Caco-2 (cell line): ENCODE results near the gene TACO1. TPM values are rescaled to one million over a fixed set of nuclear protein-coding genes. Genes with fewer than 3 reads are reported as not detected.

Experiments used
- BruUV-seq: library from RNA; stranded (reverse); fragments of 400-500 nt; replicated peaks from 2 replicates; lab custom pipeline; 2021; lab: Mats Ljungman, UMichigan
- CTCF ChIA-PET: fragments of 300-600 bp; sonication (Branson Sonifier 250); formaldehyde crosslinking; loops from one replicate; lab custom pipeline; 2022; ENCODE audit warnings: antibody characterized with exemption; lab: Charles Lee
- POLR2A ChIA-PET: fragments of 300-600 bp; sonication (Branson Sonifier 250); formaldehyde crosslinking; loops from one replicate; lab custom pipeline; 2022; ENCODE audit warnings: antibody characterized with exemption; lab: Charles Lee
- DNase-seq, 2 experiments: peaks; one replicate each; pipeline versions ENCODE4 v3.0.0 to v3.0.0-alpha.2; 2020 to 2022
- H3K27me3 ChIP-seq: replicated peaks from 2 replicates; pipeline ENCODE4 v1.6.0; 2011; ENCODE audit warnings: low read length; ENCODE audit not compliant: control insufficient read depth, insufficient read depth
- H3K36me3 ChIP-seq: 2 replicates; pipeline ENCODE4 v1.5.1; 2011; ENCODE audit warnings: low read length; ENCODE audit not compliant: control insufficient read depth, insufficient read depth
- H3K4me1 ChIP-seq: fragments of 250-450 bp; sonication (Bioruptor Pico); 2 replicates; pipeline ENCODE4 v1.5.1; 2020; ENCODE audit warnings: mild to moderate bottlenecking
- H3K4me3 ChIP-seq: 2 replicates; pipeline ENCODE4 v1.5.1; 2011; ENCODE audit warnings: low read depth, mild to moderate bottlenecking, control low read depth, low read length
- H3K9me3 ChIP-seq: fragments of 250-450 bp; sonication (Bioruptor Pico); 2 replicates; pipeline ENCODE4 v1.5.1; 2020; ENCODE audit warnings: mild to moderate bottlenecking, moderate library complexity
- H3K27ac Mint-ChIP-seq: one replicate; pipeline ENCODE4 v1.8.0; 2022; ENCODE audit warnings: mixed read lengths; ENCODE audit not compliant: unreplicated experiment
- H3K27me3 Mint-ChIP-seq: one replicate; pipeline ENCODE4 v1.8.0; 2022; ENCODE audit warnings: mixed read lengths; ENCODE audit not compliant: insufficient read depth, unreplicated experiment
- H3K36me3 Mint-ChIP-seq: one replicate; pipeline ENCODE4 v1.8.0; 2022; ENCODE audit warnings: mild to moderate bottlenecking, mixed read lengths; ENCODE audit not compliant: insufficient read depth, unreplicated experiment
- H3K4me1 Mint-ChIP-seq: one replicate; pipeline ENCODE4 v1.8.0; 2022; ENCODE audit warnings: low read depth, mixed read lengths; ENCODE audit not compliant: unreplicated experiment
- H3K4me3 Mint-ChIP-seq: one replicate; pipeline ENCODE4 v1.8.0; 2022; ENCODE audit warnings: mild to moderate bottlenecking, moderate library complexity, mixed read lengths; ENCODE audit not compliant: unreplicated experiment
- H3K9me3 Mint-ChIP-seq: one replicate; pipeline ENCODE4 v1.8.0; 2022; ENCODE audit warnings: mixed read lengths; ENCODE audit not compliant: unreplicated experiment
- intact Hi-C: fragments of 100-400 bp; cut with micrococcal nuclease; formaldehyde crosslinking; loops from one replicate; pipeline ENCODE4 v1.10.0; 2022; ENCODE audit not compliant: unreplicated experiment
- total RNA-seq: library from RNA; stranded (reverse); gene quantifications from 2 replicates; pipeline ENCODE4 v1.2.3, GENCODE V29; 2022
- TF ChIP-seq, protein P1 (sequence below), 2 experiments: fragments of 200-600 bp in 1 of 2; IDR thresholded peaks; 1 replicate in 1 of 2; 2 replicates in 1 of 2; pipeline versions ENCODE4 v1.5.1 to v1.8.0; 2011 to 2022; ENCODE audit warnings: antibody characterized with exemption in 1 of 2, control low read depth in 1 of 2, inconsistent platforms in 1 of 2, low read depth in 1 of 2, low read length in 1 of 2, mild to moderate bottlenecking in 1 of 2, moderate library complexity in 1 of 2; ENCODE audit not compliant: insufficient read depth in 1 of 2, severe bottlenecking in 1 of 2, unreplicated experiment in 1 of 2

TACO1 gene
- total RNA-seq, 1 experiment from 2014 or later, result 29.1 TPM

DNA sequence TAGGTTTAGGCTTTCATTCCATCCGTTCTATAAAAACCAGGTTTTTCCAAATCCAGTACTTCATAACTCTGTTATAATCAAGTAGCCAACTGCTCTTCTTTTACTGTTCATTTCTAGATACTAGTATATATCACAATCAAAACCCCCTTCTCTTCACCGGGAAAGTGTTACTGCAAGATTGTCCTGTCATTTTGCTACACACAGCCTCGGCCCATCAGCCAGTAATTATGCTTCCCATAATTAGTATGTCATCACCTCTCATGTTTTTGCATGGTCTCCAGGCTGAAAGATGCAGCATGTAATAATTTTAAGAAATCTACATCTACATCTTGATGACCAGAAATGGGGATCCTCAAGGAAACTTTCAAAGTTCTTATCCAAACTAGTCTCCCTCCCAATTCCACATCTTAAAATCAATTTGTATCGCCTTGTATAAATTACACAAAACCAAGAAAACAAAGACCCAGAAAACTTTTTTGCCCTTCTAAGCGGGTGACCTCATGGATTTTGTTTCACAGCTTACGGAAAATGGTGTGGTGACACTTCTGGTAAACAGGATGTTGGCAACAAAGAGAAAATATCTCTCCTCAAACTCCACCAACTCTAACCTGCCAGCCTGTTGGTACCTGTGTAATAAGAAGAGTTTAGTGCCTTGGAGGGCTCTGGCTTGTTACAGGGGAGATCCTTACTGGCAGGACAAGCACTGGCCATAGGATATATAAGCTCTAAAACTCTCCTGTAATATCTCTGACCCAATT lies 9.3 kb downstream of the TACO1 start:
- no peaks in the 10 kb centered on the region for H3K4me1 ChIP-seq
- POLR2A ChIA-PET, result no interaction called here
- H3K27me3 ChIP-seq, result no peaks in the 10 kb centered on the region
- intact Hi-C loops, result loop anchor here (5.0 kb wide), 1 partner anchor 163 kb away; the partner anchor contains the start of gene CYB561
- H3K4me1 Mint-ChIP-seq, result no peaks in the 10 kb centered on the region
- no TSS peak for BruUV-seq
- H3K4me3 ChIP-seq, result no peak overlapping the region
- TF ChIP-seq, protein P1, sequence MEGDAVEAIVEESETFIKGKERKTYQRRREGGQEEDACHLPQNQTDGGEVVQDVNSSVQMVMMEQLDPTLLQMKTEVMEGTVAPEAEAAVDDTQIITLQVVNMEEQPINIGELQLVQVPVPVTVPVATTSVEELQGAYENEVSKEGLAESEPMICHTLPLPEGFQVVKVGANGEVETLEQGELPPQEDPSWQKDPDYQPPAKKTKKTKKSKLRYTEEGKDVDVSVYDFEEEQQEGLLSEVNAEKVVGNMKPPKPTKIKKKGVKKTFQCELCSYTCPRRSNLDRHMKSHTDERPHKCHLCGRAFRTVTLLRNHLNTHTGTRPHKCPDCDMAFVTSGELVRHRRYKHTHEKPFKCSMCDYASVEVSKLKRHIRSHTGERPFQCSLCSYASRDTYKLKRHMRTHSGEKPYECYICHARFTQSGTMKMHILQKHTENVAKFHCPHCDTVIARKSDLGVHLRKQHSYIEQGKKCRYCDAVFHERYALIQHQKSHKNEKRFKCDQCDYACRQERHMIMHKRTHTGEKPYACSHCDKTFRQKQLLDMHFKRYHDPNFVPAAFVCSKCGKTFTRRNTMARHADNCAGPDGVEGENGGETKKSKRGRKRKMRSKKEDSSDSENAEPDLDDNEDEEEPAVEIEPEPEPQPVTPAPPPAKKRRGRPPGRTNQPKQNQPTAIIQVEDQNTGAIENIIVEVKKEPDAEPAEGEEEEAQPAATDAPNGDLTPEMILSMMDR (IDR thresholded peaks at IDR 0.05; ENCODE audit: insufficient read depth in 1 of 2, low read depth in 1 of 2, low read length in 1 of 2, severe bottlenecking in 1 of 2, unreplicated experiment in 1 of 2), result no peak
- H3K9me3 Mint-ChIP-seq, result no peaks in the 10 kb centered on the region
- no peak for DNase-seq
- no peak overlapping the region for H3K4me3 Mint-ChIP-seq
- H3K27me3 Mint-ChIP-seq, result peaks cover 3% of the 10 kb centered on the region
- H3K36me3 ChIP-seq, result no peaks in the 10 kb centered on the region
- no peaks in the 10 kb centered on the region for H3K9me3 ChIP-seq
- CTCF ChIA-PET, result interaction anchor here (2.5 kb wide), 1 partner anchor 185 kb away, joined by 61 read pairs; no protein-coding TSS in a partner anchor
- peaks cover 14% of the 10 kb centered on the region for H3K36me3 Mint-ChIP-seq
- no peak overlapping the region for H3K27ac Mint-ChIP-seq

DNA sequence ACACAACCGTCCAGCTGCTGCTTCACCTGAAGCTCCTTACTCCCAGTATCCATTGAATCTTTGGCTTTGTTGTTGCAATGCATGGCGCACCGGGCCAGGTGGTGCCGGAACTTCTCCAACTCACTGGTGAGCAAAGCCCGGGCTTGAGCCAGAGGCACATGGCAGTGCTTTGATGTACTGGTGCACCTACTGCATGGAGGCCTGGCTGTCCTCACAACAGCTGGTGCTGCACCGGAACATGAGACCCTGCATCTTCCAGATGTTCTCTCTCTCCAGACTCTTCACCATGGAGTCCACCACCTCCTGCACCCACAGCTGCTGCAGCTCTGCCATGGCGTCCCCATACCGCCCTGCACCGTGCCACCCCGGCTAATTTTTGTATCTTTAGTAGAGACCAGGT lies 10.2 kb downstream of the TACO1 start:
- POLR2A ChIA-PET, result no interaction called here
- H3K4me1 ChIP-seq, result no peaks in the 10 kb centered on the region
- BruUV-seq, result no TSS peak
- H3K9me3 ChIP-seq, result no peaks in the 10 kb centered on the region
- peaks cover 3% of the 10 kb centered on the region for H3K27me3 Mint-ChIP-seq
- no peaks in the 10 kb centered on the region for H3K9me3 Mint-ChIP-seq
- no peak overlapping the region for H3K27ac Mint-ChIP-seq
- H3K36me3 ChIP-seq, result no peaks in the 10 kb centered on the region
- no peak overlapping the region for H3K4me3 Mint-ChIP-seq
- no peak for DNase-seq
- H3K36me3 Mint-ChIP-seq, result peaks cover 10% of the 10 kb centered on the region
- no peaks in the 10 kb centered on the region for H3K27me3 ChIP-seq
- TF ChIP-seq, protein P1 (IDR thresholded peaks at IDR 0.05; ENCODE audit: insufficient read depth in 1 of 2, low read depth in 1 of 2, low read length in 1 of 2, severe bottlenecking in 1 of 2, unreplicated experiment in 1 of 2), result no peak
- intact Hi-C loops, result loop anchor here (5.0 kb wide), 1 partner anchor 164 kb away; the partner anchor contains the start of gene CYB561
- no peaks in the 10 kb centered on the region for H3K4me1 Mint-ChIP-seq
- CTCF ChIA-PET, result interaction anchor here (1.8 to 2.5 kb wide), 3 partner anchors 59 to 204 kb away, joined by 5 to 61 read pairs (median 8); no protein-coding TSS in a partner anchor
- no peak overlapping the region for H3K4me3 ChIP-seq

DNA sequence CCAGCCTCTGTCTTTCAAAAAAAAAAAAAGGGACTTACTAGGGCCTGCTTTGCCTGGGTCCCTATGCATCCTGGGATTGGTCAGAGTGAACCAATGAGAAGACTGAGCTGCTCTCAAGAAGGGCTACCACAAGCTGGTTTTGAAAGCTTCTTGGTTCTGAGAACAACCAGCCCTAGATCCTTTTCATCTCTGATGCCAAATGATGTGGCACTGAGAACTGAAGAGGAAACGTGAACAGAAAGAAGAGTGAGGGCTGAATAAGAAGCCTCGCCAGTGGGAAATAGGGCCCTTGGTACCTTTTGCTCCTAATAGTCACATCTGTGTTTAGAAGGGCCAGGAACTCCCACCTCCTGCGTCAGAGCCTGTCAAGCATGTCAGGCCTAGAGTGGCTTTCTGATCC lies 10.7 kb downstream of the TACO1 start:
- intact Hi-C loops, result loop anchor here (5.0 kb wide), 1 partner anchor 164 kb away; the partner anchor contains the start of gene CYB561
- BruUV-seq, result no TSS peak

More for the DNA sequence above, 10.7 kb downstream of the TACO1 start:
- no peaks in the 10 kb centered on the region for H3K4me1 Mint-ChIP-seq
- H3K36me3 Mint-ChIP-seq, result peaks cover 5% of the 10 kb centered on the region
- ChIA-PET POLR2A (interaction anchor here (0.6 to 1.0 kb wide), 3 partner anchors 11 to 162 kb away, joined by 3 read pairs; partner anchors contain the start of genes CCDC47, DDX42 and MAP3K3), CTCF (interaction anchor here (0.6 to 2.6 kb wide), 14 partner anchors 10 to 206 kb away, joined by 3 to 61 read pairs (median 5); partner anchors contain the start of genes CYB561 and MAP3K3)
- H3K27me3 Mint-ChIP-seq, result peaks cover 3% of the 10 kb centered on the region
- H3K36me3 ChIP-seq, result no peaks in the 10 kb centered on the region
- no peak overlapping the region for H3K27ac Mint-ChIP-seq
- no peaks in the 10 kb centered on the region for H3K27me3 ChIP-seq
- no peak overlapping the region for H3K4me3 ChIP-seq
- H3K9me3 Mint-ChIP-seq, result no peaks in the 10 kb centered on the region
- DNase-seq, result no peak
- H3K9me3 ChIP-seq, result no peaks in the 10 kb centered on the region
- no peak overlapping the region for H3K4me3 Mint-ChIP-seq
- TF ChIP-seq, protein P1 (IDR thresholded peaks at IDR 0.05; ENCODE audit: insufficient read depth in 1 of 2, low read depth in 1 of 2, low read length in 1 of 2, severe bottlenecking in 1 of 2, unreplicated experiment in 1 of 2), result no peak
- no peaks in the 10 kb centered on the region for H3K4me1 ChIP-seq
